ENCODE results near the gene KYNU.

Gene KYNU

GRCh38 chr2:142973160-142973821, 95.8 kb downstream of the KYNU start:
- no peak for DNase-seq

- DNase-seq, result no peak
These were observed 96.4 kb downstream of the KYNU start for GRCh38 chr2:142973822-142974207.

GRCh38 chr2:142974288-142975024, 97.0 kb downstream of the KYNU start:
- DNase-seq, result peak; percentile 18 to 32

- DNase-seq, result no peak
These were observed 97.8 kb downstream of the KYNU start for GRCh38 chr2:142975239-142975638.

- peak; percentile 80 to 84 for DNase-seq
These were observed 103.0 kb downstream of the KYNU start for GRCh38 chr2:142980246-142981068.

- DNase-seq, result no peak
These were observed 103.6 kb downstream of the KYNU start for GRCh38 chr2:142981069-142981378.

GRCh38 chr2:142981756-142982155, 104.3 kb downstream of the KYNU start:
- no peak for DNase-seq

- no peak for DNase-seq
These were observed 105.7 kb downstream of the KYNU start for GRCh38 chr2:142983174-142983573.

GRCh38 chr2:142984657-142985056, 107.2 kb downstream of the KYNU start:
- no peak for DNase-seq

GRCh38 chr2:142987044-142987443, 109.6 kb downstream of the KYNU start:
- DNase-seq, result no peak

GRCh38 chr2:142989273-142990204, 112.1 kb downstream of the KYNU start:
- DNase-seq, result peak; percentile 91 to 97

GRCh38 chr2:142991295-142991694, 113.8 kb downstream of the KYNU start:
- DNase-seq, result no peak

- no peak for DNase-seq
These were observed 115.4 kb downstream of the KYNU start for GRCh38 chr2:142992840-142993239.

- DNase-seq, result no peak
These were observed 116.3 kb downstream of the KYNU start for GRCh38 chr2:142993771-142994170.

- no peak for DNase-seq
These were observed 117.2 kb downstream of the KYNU start for GRCh38 chr2:142994665-142995064.

- DNase-seq, result no peak
These were observed 119.8 kb downstream of the KYNU start for GRCh38 chr2:142997231-142997630.

- DNase-seq, result no peak
These were observed 123.1 kb downstream of the KYNU start for GRCh38 chr2:143000599-143000998.

GRCh38 chr2:143001501-143001900, 124.0 kb downstream of the KYNU start:
- no peak for DNase-seq

- DNase-seq, result no peak
These were observed 138.2 kb downstream of the KYNU start for GRCh38 chr2:143015656-143016055.

- no peak for DNase-seq
These were observed 149.1 kb downstream of the KYNU start for GRCh38 chr2:143026411-143027054.

- DNase-seq, result no peak
These were observed 151.7 kb downstream of the KYNU start for GRCh38 chr2:143029141-143029540.

- peak; percentile 88 to 92 for DNase-seq
These were observed 152.7 kb downstream of the KYNU start for GRCh38 chr2:143030127-143030526.
